Prostate gland (tissue), 2 donors: Measurements from ENCODE around the gene TRIO.

ENCODE experiments used
- CTCF ChIP-seq, 4 experiments: fragments of 200-600 bp in 2 of 4; fragments of 450-650 bp in 2 of 4; sonication (generic) in 2 of 4; IDR thresholded peaks; 1 replicate in 3 of 4; 2 replicates in 1 of 4; pipeline ENCODE4 v1.5.1; 2016 to 2019; ENCODE audit warnings: antibody characterized with exemption in 4 of 4, mild to moderate bottlenecking in 2 of 4, moderate library complexity in 2 of 4
- POLR2A ChIP-seq: fragments of 450-650 bp; IDR thresholded peaks from one replicate; pipeline ENCODE4 v1.6.1; 2016; ENCODE audit warnings: antibody characterized with exemption, mild to moderate bottlenecking

DNA sequence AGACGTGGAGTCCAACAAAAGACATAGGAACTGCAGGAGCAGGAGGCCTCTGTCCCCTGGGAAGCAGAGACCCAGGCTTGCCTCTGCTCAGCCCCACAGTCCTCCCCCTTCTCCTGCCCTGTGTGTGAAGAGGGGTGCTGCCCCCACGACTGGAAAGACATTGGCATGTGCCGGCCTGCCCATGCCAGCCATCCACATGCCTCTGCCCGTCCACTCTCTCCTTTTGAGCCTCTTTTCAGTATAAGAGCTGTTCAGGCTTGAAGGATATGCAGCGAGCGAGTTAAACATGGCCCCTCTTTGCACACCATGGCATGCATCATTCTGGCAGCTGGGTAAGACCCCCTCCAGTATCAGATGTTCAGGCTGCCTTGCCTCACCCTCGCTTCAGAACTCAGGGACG, 278.7 kb downstream of the TRIO start:
- TF ChIP-seq POLR2A, result no peak
- no peak for TF ChIP-seq CTCF (IDR thresholded peaks at IDR 0.05)
